SJCRH30 (cell line): ENCODE results near the gene RAB11FIP3. TPM values are rescaled to one million over a fixed set of nuclear protein-coding genes. Genes with fewer than 3 reads are reported as not detected.

ENCODE experiments used
- DNase-seq, 2 experiments: peaks; one replicate each; pipeline ENCODE4 v3.0.0-alpha.2; 2015 to 2020
- H3K27ac ChIP-seq: fragments of 250-450 bp; sonication (Bioruptor Pico); 2 replicates; pipeline ENCODE4 v1.5.1; 2020; ENCODE audit warnings: mild to moderate bottlenecking, moderate library complexity
- H3K27me3 ChIP-seq: fragments of 250-450 bp; sonication (Bioruptor Pico); 2 replicates; pipeline ENCODE4 v1.5.1; 2020; ENCODE audit warnings: mild to moderate bottlenecking, moderate library complexity
- H3K36me3 ChIP-seq: fragments of 250-450 bp; sonication (Bioruptor Pico); 2 replicates; pipeline ENCODE4 v1.5.1; 2020; ENCODE audit warnings: mild to moderate bottlenecking, moderate library complexity
- H3K4me1 ChIP-seq: fragments of 250-450 bp; sonication (Bioruptor Pico); 2 replicates; pipeline ENCODE4 v1.5.1; 2020; ENCODE audit warnings: mild to moderate bottlenecking, moderate library complexity
- H3K4me3 ChIP-seq: fragments of 250-450 bp; sonication (Bioruptor Pico); 2 replicates; pipeline ENCODE4 v1.5.1; 2020; ENCODE audit warnings: mild to moderate bottlenecking, moderate library complexity
- H3K9me3 ChIP-seq: fragments of 250-450 bp; sonication (Bioruptor Pico); replicated peaks from 2 replicates; pipeline ENCODE4 v1.5.1; 2020; ENCODE audit warnings: mild to moderate bottlenecking, moderate library complexity
- total RNA-seq: library from RNA; depleted of rRNA; stranded (reverse); fragments of >200 nt; shearing (Covaris generic); gene quantifications from 2 replicates; pipeline ENCODE4 v1.2.3, GENCODE V29; 2014

The RAB11FIP3 gene
- total RNA-seq, 1 experiment from 2014 or later: 30.2 TPM

DNA sequence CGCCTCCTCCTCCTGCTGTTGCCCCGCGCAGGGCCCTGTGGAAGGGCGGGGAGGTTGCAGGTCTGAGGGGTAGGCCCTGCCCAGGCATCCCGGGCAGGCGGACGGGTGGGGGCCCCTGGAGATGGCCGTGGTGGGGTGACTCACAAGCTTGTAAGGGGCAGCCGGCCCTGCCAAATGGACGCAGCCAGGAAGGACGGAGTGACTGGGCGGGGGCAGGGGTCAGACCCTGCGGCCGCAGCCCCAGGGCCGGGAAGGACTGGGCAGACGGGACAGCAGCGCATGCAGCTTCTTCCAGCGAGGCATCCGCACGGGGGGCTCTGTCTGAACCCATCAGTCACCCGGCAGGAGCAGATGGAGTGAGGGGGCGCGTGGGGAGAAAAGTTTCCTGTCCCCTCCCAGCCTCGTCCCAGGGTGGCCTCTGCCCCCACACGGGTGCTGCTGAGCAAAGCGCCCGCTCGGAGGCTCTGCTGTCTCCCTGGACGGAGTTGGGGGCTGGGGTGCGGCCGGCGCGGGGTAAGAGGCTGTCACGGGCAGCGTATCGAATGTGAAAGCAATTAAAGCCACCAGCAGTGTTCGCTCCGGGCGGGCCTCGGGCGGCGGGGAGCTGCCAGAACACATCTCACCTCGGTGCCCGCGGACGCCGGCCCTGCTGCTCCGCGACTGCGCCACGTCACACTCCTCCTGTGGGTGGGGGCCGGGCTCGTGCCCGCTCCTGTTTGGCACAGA, 129.4 kb downstream of the RAB11FIP3 start:
- H3K27ac ChIP-seq: no peak overlapping the region
- no peak overlapping the region for H3K4me3 ChIP-seq
- no peak for DNase-seq

DNA sequence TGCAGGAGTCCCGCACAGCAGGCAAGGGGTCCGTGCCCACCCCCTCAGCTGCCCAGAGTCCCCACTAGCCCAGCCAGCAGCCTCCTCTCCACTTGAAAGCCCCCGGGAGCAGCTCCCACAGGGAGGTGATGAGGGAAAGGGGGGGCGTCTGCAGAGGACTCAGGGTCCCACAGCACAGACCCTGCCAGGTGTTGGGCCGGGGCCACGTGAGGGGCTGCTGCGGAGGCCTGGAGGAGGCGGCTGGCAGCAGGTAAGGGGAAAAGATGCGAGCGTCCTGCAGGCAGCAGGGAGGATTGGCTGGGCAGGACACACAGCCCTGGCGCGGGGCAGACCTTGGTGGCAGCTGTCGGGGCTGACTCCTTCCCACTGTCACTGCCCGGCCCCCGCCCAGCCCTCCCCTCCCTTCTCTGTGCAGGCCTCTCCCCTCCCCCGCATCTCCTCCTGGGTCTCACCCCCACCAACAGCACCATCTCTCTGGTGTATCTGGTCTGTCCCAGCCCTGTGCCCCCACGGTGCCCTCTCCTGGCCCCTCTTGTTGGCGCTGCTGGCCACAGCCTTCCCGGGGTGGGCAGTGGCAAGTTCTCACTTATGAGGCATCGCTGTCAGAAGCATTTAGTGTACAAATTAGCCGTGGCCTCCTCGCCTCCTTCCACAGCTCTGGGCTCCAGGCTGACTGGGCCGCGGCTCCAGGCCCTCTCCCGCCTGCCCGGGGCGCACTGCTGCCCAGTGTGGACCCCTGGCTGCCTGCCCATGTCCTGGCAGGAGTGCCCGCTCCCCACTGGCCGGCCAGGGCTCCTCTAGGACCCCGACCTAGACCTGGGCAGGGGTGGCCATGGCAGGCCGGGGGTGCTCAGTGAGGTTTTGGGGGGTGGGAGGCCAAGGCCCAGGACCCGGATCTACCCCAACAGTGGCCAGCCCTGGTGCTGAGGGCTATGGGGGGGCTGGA, 130.4 kb downstream of the RAB11FIP3 start:
- peaks cover 23% of the 10 kb centered on the region; the same call in 1 of the 2 replicates for H3K27me3 ChIP-seq
- no peak overlapping the region for H3K4me3 ChIP-seq
- DNase-seq: no peak
- H3K27ac ChIP-seq: no peak overlapping the region
- no peaks in the 10 kb centered on the region for H3K9me3 ChIP-seq
- H3K4me1 ChIP-seq: no peaks in the 10 kb centered on the region; the same call in 1 of the 2 replicates
- H3K36me3 ChIP-seq: peaks cover 12% of the 10 kb centered on the region

More for the DNA sequence above, 129.4 kb downstream of the RAB11FIP3 start:
- H3K27me3 ChIP-seq: peaks cover 22% of the 10 kb centered on the region; the same call in 1 of the 2 replicates
- H3K9me3 ChIP-seq: no peaks in the 10 kb centered on the region
- peaks cover 15% of the 10 kb centered on the region for H3K36me3 ChIP-seq
- H3K4me1 ChIP-seq: no peaks in the 10 kb centered on the region; the same call in 1 of the 2 replicates

DNA sequence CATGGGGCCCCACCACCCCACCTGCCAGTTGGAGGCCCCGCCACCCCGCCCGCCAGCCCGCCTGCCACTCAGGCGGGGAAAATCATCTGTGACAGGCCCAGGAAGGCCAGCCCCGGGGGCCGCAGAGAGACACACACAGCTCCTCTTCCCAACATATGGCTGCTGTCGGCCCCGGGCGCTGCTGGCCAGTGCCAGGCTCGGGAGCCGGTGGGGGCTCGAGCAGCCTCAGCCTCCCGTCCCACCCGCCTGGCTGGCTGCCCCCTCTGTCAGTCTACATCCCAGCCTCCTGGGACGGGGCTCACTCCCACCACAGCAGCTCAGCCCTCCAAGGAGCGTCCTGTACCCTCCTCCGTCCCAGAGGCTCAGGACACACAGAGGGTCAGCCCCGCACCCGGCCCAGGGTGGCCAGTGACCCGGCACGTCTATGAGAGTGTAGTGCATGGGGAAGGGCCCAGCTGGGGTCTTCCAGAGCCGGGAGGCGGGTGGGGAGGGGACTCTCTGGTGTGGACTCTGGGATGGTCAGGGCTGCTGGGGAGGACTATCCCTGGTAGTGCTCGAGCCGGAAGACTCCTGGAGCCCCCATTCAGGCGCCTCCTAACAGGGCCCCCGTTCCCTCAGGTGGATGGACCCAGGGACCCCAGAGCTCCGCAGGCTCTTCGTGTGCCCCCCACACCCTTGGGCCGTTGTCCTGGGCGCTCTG, 131.2 kb downstream of the RAB11FIP3 start:
- no peaks in the 10 kb centered on the region; the same call in 1 of the 2 replicates for H3K4me1 ChIP-seq
- H3K4me3 ChIP-seq: no peak overlapping the region
- H3K27ac ChIP-seq: no peak overlapping the region
- no peak for DNase-seq
- peaks cover 31% of the 10 kb centered on the region for H3K27me3 ChIP-seq
- H3K36me3 ChIP-seq: peaks cover 9% of the 10 kb centered on the region
- H3K9me3 ChIP-seq: no peaks in the 10 kb centered on the region

DNA sequence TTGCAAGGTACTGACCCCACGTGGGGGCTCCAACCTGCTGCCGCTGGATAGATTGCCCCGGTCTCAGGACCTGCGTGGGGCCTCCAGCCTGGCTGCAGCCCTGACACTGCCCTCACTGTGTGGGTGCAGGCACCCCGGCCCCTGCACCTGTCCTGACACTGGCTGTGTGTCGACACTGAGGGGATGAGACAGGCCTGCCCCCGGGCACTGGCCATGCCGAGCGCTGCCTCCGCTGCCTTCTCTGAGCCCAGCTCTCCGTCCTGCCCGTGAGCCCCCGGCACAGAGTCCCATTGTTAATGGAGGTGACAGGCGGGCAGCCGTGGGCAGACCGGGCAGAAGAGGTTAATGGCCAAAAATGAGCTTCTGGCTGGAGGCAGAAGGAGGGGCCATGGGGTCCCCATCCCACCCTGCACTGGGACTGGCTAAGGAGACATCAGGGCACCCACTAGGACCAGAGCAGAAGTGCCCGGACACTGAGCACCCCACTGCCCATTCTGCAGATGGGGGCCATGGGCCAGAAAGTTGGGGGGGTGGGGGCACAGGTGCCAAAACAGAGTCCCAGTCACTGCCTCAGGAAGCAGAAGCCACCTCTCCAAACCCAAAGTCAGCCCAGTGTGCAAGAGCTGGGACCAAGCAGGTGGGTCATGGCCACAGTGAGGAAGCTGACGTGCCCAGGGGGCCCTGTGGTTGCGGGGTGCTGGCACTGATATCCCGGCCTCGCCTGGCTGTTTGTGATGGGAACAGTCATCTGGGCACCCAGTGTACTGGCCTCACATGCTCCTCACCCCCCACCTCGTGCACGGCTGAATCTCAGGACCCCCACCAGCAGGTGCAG, 132.2 kb downstream of the RAB11FIP3 start:
- Histone ChIP-seq H3K9me3 (no peaks in the 10 kb centered on the region), H3K4me3 (no peak overlapping the region), H3K27ac (no peak overlapping the region), H3K36me3 (no peaks in the 10 kb centered on the region), H3K27me3 (peaks cover 39% of the 10 kb centered on the region), H3K4me1 (no peaks in the 10 kb centered on the region; the same call in 1 of the 2 replicates)
- no peak for DNase-seq

DNA sequence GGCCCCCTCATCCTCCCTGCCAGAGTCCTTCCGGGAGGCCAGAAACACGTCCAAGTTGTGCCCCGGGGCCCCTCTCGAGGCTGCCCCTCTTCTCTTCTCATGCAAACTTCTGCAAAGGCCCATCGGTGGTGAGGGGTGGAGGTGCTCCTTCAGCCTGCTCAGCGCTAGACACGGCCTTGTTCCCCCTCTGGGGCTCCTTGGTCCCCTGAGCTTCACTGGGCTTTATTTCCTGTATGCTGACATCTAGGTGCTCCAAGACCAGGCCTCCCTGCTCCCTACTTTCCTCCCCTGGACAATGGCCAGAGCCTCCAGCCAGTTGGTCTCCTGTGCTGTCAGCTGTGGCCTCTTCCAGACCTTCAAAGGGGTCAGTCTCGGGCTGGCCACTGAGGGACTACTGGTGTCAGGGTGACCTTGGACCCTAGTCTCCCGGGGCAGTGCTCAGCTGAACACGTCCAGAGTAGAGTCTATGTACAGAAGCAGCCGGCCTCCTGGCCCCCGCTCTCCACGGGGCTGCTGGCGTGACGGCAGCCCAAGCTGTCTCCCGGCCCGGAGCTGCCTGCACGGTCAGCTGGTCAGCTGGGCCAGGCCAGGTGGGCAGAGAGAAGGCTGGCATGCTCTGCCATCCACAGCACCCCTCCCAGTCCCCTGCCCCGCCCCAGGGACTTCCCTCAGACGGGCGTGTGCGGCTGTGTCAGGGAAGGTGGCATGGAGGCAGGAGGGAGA, 133.0 kb downstream of the RAB11FIP3 start:
- DNase-seq: no peak
- Histone ChIP-seq H3K9me3 (no peaks in the 10 kb centered on the region), H3K4me1 (peaks cover 2% of the 10 kb centered on the region; the same call in 1 of the 2 replicates), H3K27ac (no peak overlapping the region), H3K4me3 (no peak overlapping the region), H3K36me3 (no peaks in the 10 kb centered on the region), H3K27me3 (peaks cover 44% of the 10 kb centered on the region)

DNA sequence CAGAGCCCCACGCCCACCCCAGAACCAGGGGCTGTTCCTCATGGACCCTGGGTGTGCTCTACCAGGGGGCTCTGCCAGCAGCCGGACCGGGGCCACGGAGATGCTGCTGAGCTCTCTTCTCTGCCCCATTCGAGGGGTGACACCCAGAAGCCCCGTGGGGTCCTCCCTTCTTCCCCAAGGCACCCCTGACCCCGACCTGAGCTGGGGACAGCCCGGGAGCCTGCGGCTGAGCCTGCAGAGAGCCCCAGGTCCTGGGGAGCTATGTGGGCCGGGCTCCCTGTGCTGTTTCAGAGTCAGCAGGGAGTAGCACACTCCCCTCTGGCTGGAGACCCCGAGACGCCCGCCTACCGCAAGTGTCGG, 133.6 kb downstream of the RAB11FIP3 start:
- no peak overlapping the region for H3K4me3 ChIP-seq
- H3K27ac ChIP-seq: no peak overlapping the region
- no peaks in the 10 kb centered on the region for H3K9me3 ChIP-seq
- peaks cover 48% of the 10 kb centered on the region for H3K27me3 ChIP-seq
- no peak for DNase-seq
- H3K36me3 ChIP-seq: no peaks in the 10 kb centered on the region
- peaks cover 5% of the 10 kb centered on the region; the same call in 1 of the 2 replicates for H3K4me1 ChIP-seq

DNA sequence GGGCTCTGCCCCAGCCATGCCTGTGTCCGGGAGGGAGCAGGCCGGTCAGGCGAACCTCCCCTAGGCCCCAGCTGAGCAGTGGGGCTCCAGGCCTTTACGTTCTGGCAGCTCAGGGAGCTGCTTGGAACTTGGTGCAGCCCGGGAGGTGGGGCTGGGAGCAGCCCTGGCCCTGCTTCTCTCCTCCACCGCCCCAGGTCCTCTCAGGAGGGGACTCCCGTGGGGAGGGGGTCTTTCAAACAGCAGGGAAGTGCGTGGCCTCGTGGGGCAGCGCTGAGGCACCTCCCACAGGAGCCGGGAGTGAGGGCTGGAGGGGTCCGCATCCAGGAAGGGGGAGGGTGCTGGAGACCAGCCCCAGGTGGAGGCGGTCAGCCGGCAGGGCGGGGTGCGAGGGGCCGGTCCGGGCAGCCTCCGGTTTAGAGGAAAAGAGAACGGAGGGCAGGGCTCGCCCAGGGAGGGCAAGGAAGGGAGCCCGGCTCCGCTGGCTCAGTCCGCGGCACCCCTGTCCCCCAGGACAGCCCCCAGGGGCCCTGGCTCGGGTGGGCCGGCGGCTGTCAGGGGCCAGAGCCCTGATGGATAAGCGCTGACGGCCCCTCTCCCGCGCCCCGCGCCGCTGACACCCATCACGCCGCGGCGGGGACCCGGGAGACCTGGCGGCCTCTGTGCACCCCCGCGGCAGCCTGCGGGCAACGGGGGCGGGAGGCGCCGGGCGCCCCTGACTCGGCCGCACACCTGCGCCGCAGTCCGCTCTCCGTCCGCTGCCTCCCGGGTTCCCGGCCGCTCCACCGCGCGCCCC, 134.2 kb downstream of the RAB11FIP3 start:
- Histone ChIP-seq H3K27ac (no peak overlapping the region), H3K4me1 (peaks cover 6% of the 10 kb centered on the region), H3K9me3 (no peaks in the 10 kb centered on the region), H3K4me3 (no peak overlapping the region), H3K36me3 (no peaks in the 10 kb centered on the region), H3K27me3 (peaks cover 51% of the 10 kb centered on the region)
- DNase-seq: no peak

DNA sequence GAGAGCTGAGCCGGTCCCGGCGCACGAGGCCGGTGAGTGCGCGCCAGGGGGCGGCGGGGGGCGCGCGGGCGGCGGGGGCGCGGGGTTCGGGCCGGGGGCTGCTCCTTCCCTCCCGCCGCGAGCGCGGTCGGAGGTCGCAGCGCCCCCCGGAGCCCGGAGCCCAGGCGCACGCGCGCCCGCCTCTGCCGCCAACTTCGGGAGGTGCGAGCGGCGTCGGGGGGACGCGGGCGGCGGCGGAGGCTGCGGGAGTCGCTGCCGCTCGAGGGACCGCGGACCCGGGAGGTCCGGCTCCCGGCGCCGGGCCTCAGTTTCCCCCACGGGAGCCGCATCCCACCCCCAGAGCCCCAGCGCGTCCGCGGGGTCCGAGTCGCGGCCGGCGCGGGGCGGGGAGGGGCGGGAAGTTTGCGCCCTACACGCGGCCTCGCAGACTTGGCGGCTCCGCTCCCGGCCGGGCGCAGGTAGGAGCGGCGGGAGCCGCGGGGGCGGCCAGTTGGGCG, 134.8 kb downstream of the RAB11FIP3 start, which contains the start of gene PRR35:
Gene PRR35 (plus strand): TSS at position 191 of the 497 bp plus-strand sequence. CDS start 2,901 bp downstream, outside the sequence.
- Histone ChIP-seq H3K9me3 (no peaks in the 10 kb centered on the region), H3K4me3 (no peak within 1 kb of the TSS), H3K4me1 (peaks cover 13% of the 10 kb centered on the region), H3K36me3 (no peaks in the 10 kb centered on the region), H3K27ac (no peak within 1 kb of the TSS), H3K27me3 (peaks cover 57% of the 10 kb centered on the region)
- no peak for DNase-seq

DNA sequence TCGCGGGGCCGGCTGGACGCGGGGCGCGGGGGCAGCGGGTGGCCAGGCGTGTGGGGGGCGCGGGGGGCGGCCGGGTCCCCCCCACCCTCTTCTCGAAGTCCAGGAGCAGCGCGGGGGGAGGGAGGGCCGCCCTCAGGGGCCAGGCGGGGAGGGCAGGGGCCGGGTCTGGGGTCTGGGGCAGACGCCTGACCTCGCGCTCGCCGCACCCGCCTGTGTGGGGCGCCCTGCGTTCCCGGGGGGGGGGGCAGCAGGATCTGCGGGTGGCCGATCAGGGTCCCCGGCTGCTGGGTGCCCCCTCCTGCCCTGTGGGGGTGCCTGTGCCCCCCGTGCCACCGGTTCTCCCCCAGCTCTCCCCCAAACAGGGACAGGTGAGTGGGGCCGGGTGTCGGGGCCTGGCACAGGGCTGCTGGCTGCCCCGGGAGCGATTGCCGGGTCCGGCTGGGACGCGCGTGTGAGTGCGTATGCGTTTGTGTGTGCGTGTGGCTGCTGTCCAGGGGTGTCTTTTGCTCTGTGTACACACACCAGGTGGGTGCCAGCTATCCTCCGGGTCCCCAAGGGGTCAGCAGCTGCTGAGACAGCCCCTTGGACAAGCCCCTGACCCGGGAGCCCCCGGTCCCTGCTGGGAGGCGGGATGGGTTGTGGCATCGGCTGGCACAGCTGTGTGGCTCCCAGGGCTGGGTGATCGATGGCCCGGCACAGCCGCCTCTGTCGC, 135.4 kb downstream of the RAB11FIP3 start:
- H3K27me3 ChIP-seq: peaks cover 61% of the 10 kb centered on the region
- DNase-seq: no peak
- H3K4me1 ChIP-seq: peaks cover 18% of the 10 kb centered on the region
- H3K9me3 ChIP-seq: no peaks in the 10 kb centered on the region
- H3K27ac ChIP-seq: no peak overlapping the region
- no peak overlapping the region for H3K4me3 ChIP-seq
- no peaks in the 10 kb centered on the region for H3K36me3 ChIP-seq

DNA sequence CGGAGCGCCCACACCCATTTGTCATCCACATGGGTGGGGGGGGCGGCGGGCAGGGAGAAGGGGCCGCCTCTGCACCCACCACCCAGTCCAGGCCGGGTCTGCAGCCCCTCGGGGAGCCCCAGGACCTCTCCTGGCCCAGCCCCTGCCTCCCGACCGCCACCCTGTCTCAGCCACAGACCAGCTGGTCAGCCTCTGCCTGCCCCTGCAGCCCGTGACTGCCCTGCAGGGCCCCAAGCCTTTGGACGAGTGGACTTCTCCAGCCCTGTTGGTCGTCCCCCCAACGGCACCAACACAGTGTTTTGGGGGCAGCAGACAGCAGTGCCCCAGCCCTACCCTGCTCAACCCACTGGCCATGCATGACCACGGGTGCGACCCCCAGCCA, 136.0 kb downstream of the RAB11FIP3 start:
- H3K4me1 ChIP-seq: peaks cover 23% of the 10 kb centered on the region
- H3K4me3 ChIP-seq: no peak overlapping the region
- peaks cover 65% of the 10 kb centered on the region for H3K27me3 ChIP-seq
- no peaks in the 10 kb centered on the region for H3K36me3 ChIP-seq
- no peak for DNase-seq
- H3K27ac ChIP-seq: no peak overlapping the region
- H3K9me3 ChIP-seq: no peaks in the 10 kb centered on the region

DNA sequence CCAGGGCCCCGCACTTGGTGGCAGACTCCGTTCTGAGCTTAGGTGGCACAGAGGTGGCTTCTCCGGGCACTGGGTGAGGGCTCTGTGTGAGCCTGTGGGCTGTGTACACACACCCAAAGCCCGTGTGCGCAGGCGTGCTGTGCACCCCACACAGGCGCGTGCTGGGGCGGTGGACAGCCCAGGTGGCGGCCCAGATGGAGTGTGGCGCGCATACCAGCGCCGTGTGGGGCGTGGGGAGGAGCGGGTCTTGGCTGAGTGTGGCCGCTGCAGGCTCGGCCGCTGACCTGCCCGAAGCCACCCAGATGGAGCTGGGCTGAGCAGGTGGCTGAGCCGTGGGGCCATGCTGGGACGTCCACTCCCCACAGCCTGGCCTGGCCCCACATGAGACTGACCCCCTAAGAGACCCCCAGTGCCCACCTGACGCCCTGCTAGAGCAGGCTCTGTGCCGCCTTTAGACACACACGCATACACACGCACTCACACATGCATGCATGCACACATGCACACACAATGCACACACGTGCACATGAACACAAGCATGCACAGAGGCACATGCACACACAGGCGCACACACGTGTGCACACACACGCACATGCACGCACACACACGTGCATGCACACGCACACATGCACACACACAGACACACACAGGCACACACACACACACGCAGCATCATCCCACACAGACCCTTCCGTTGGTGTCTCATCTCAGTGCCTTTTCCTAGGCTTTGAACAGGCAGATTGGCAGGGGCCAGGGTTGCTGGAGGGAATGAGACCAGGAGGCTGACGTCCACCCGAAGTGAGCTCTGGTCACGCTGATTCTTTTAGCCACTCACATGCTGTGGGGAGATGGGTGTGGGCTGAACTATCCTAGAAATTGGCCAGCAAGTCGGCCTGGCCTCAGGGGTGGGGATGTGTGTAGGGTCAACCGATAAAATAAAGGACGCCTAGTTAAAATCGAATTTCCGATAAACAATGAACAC, 136.8 kb downstream of the RAB11FIP3 start:
- Histone ChIP-seq H3K27me3 (peaks cover 65% of the 10 kb centered on the region), H3K4me1 (peaks cover 29% of the 10 kb centered on the region), H3K27ac (no peak overlapping the region), H3K4me3 (no peak overlapping the region), H3K36me3 (no peaks in the 10 kb centered on the region), H3K9me3 (no peaks in the 10 kb centered on the region)
- DNase-seq: no peak
